Stimulated activated effector memory CD8-positive, alpha-beta T cell treated with anti-CD3 and anti-CD28 coated beads, Interleukin-12 subunit alpha, Interleukin-12 subunit beta, amount 100 ng/mL, for 72 hours (primary cell): ENCODE data around the gene INMT.

ENCODE experiments used
- ATAC-seq: fragments of 150-1000 bp; cut with Tn5 transposase; 2 replicates; pipeline ENCODE4 v1.10.0; 2021
- DNase-seq, 2 donors: peaks; one replicate each; pipeline ENCODE4 v3.0.0; 2021 to 2022; ENCODE audit warnings: low spot score in 2 of 2
- H3K27ac Mint-ChIP-seq: one replicate; pipeline ENCODE4 v1.8.0; 2022; ENCODE audit warnings: mild to moderate bottlenecking, mixed read lengths
- H3K36me3 Mint-ChIP-seq: one replicate; pipeline ENCODE4 v1.8.0; 2022; ENCODE audit warnings: mild to moderate bottlenecking, mixed read lengths
- H3K4me1 Mint-ChIP-seq: one replicate; pipeline ENCODE4 v1.8.0; 2022; ENCODE audit warnings: mixed read lengths
- H3K4me3 Mint-ChIP-seq: one replicate; pipeline ENCODE4 v1.8.0; 2022; ENCODE audit warnings: mild to moderate bottlenecking, mixed read lengths
- H3K9me3 Mint-ChIP-seq: one replicate; pipeline ENCODE4 v1.8.0; 2022; ENCODE audit warnings: mixed read lengths

The INMT gene

GRCh38 chr7:30721211-30721610 is 30.7 kb upstream of the INMT start:
- Mint-ChIP-seq H3K9me3 (peaks cover 14% of the 10 kb centered on the region), H3K4me1 (peaks cover 8% of the 10 kb centered on the region), H3K36me3 (no peaks in the 10 kb centered on the region), H3K4me3 (no peak overlapping the region), H3K27ac (no peak overlapping the region)
- DNase-seq = no peak
- no peak for ATAC-seq

- ATAC-seq = no peak
These were observed 29.7 kb upstream of the INMT start for GRCh38 chr7:30722187-30722586.

GRCh38 chr7:30722671-30723070 is 29.3 kb upstream of the INMT start:
- ATAC-seq (no peak), DNase-seq (no peak)
- peaks cover 23% of the 10 kb centered on the region for H3K4me1 Mint-ChIP-seq
- no peaks in the 10 kb centered on the region for H3K36me3 Mint-ChIP-seq
- no peak overlapping the region for H3K4me3 Mint-ChIP-seq
- H3K27ac Mint-ChIP-seq = no peak overlapping the region
- peaks cover 8% of the 10 kb centered on the region for H3K9me3 Mint-ChIP-seq

More at GRCh38 chr7:30722187-30722586, 29.7 kb upstream of the INMT start:
- peaks cover 10% of the 10 kb centered on the region for H3K9me3 Mint-ChIP-seq
- no peak overlapping the region for H3K27ac Mint-ChIP-seq
- no peaks in the 10 kb centered on the region for H3K36me3 Mint-ChIP-seq
- DNase-seq = no peak
- H3K4me3 Mint-ChIP-seq = no peak overlapping the region
- peaks cover 18% of the 10 kb centered on the region for H3K4me1 Mint-ChIP-seq

GRCh38 chr7:30723776-30724175 is 28.2 kb upstream of the INMT start:
- DNase-seq (no peak), ATAC-seq (no peak)
- H3K36me3 Mint-ChIP-seq = no peaks in the 10 kb centered on the region
- H3K4me3 Mint-ChIP-seq = no peak overlapping the region
- peaks cover 33% of the 10 kb centered on the region for H3K4me1 Mint-ChIP-seq
- peaks cover 8% of the 10 kb centered on the region for H3K9me3 Mint-ChIP-seq
- H3K27ac Mint-ChIP-seq = no peak overlapping the region

GRCh38 chr7:30726296-30727006 is 25.5 kb upstream of the INMT start:
- no peak for ATAC-seq
- DNase-seq = peak in 1 of 2 donors; percentile 55
- H3K4me1 Mint-ChIP-seq = peaks cover 39% of the 10 kb centered on the region
- no peaks in the 10 kb centered on the region for H3K9me3 Mint-ChIP-seq
- H3K4me3 Mint-ChIP-seq = peak overlapping the region; percentile 55
- no peaks in the 10 kb centered on the region for H3K36me3 Mint-ChIP-seq
- H3K27ac Mint-ChIP-seq = peak overlapping the region; percentile 86

GRCh38 chr7:30727061-30727945 is 24.6 kb upstream of the INMT start:
- Mint-ChIP-seq H3K9me3 (no peaks in the 10 kb centered on the region), H3K4me3 (peak overlapping the region; percentile 55), H3K27ac (peak overlapping the region; percentile 86), H3K4me1 (peaks cover 43% of the 10 kb centered on the region), H3K36me3 (no peaks in the 10 kb centered on the region)
- DNase-seq (peak in 1 of 2 donors; percentile 62), ATAC-seq (peak; percentile 88)

GRCh38 chr7:30728591-30729100 is 23.3 kb upstream of the INMT start:
- Mint-ChIP-seq H3K4me1 (peaks cover 47% of the 10 kb centered on the region), H3K36me3 (no peaks in the 10 kb centered on the region), H3K9me3 (no peaks in the 10 kb centered on the region), H3K27ac (peak overlapping the region; percentile 86), H3K4me3 (no peak overlapping the region)
- no peak for ATAC-seq
- no peak for DNase-seq

- H3K4me1 Mint-ChIP-seq = peaks cover 47% of the 10 kb centered on the region
- no peaks in the 10 kb centered on the region for H3K9me3 Mint-ChIP-seq
- H3K4me3 Mint-ChIP-seq = no peak overlapping the region
- H3K36me3 Mint-ChIP-seq = no peaks in the 10 kb centered on the region
- no peak for ATAC-seq
- no peak for DNase-seq
- peak overlapping the region; percentile 86 for H3K27ac Mint-ChIP-seq
These were observed 22.3 kb upstream of the INMT start for GRCh38 chr7:30729642-30730041.

- DNase-seq (no peak), ATAC-seq (no peak)
- H3K36me3 Mint-ChIP-seq = no peaks in the 10 kb centered on the region
- peaks cover 47% of the 10 kb centered on the region for H3K4me1 Mint-ChIP-seq
- no peak overlapping the region for H3K4me3 Mint-ChIP-seq
- no peak overlapping the region for H3K27ac Mint-ChIP-seq
- no peaks in the 10 kb centered on the region for H3K9me3 Mint-ChIP-seq
These were observed 21.8 kb upstream of the INMT start for GRCh38 chr7:30730097-30730496.

GRCh38 chr7:30730996-30731395 is 20.9 kb upstream of the INMT start:
- H3K36me3 Mint-ChIP-seq = no peaks in the 10 kb centered on the region
- H3K27ac Mint-ChIP-seq = no peak overlapping the region
- DNase-seq = no peak
- H3K4me1 Mint-ChIP-seq = peaks cover 41% of the 10 kb centered on the region
- no peaks in the 10 kb centered on the region for H3K9me3 Mint-ChIP-seq
- ATAC-seq = no peak
- no peak overlapping the region for H3K4me3 Mint-ChIP-seq

GRCh38 chr7:30731581-30731980 is 20.4 kb upstream of the INMT start:
- H3K36me3 Mint-ChIP-seq = no peaks in the 10 kb centered on the region
- no peak overlapping the region for H3K4me3 Mint-ChIP-seq
- DNase-seq (no peak), ATAC-seq (no peak)
- no peaks in the 10 kb centered on the region for H3K9me3 Mint-ChIP-seq
- peaks cover 35% of the 10 kb centered on the region for H3K4me1 Mint-ChIP-seq
- H3K27ac Mint-ChIP-seq = peak overlapping the region; percentile 68

GRCh38 chr7:30732606-30733005 is 19.3 kb upstream of the INMT start:
- DNase-seq = no peak
- Mint-ChIP-seq H3K4me1 (peaks cover 32% of the 10 kb centered on the region), H3K27ac (no peak overlapping the region), H3K36me3 (no peaks in the 10 kb centered on the region), H3K4me3 (no peak overlapping the region), H3K9me3 (no peaks in the 10 kb centered on the region)
- no peak for ATAC-seq

- DNase-seq (no peak), ATAC-seq (no peak)
- H3K4me1 Mint-ChIP-seq = peaks cover 32% of the 10 kb centered on the region
- no peaks in the 10 kb centered on the region for H3K9me3 Mint-ChIP-seq
- H3K4me3 Mint-ChIP-seq = no peak overlapping the region
- no peaks in the 10 kb centered on the region for H3K36me3 Mint-ChIP-seq
- H3K27ac Mint-ChIP-seq = no peak overlapping the region
These were observed 18.7 kb upstream of the INMT start for GRCh38 chr7:30733216-30733615.

- Mint-ChIP-seq H3K36me3 (no peaks in the 10 kb centered on the region), H3K9me3 (no peaks in the 10 kb centered on the region), H3K4me3 (no peak overlapping the region), H3K27ac (no peak overlapping the region), H3K4me1 (peaks cover 32% of the 10 kb centered on the region)
- DNase-seq (no peak), ATAC-seq (no peak)
These were observed 18.2 kb upstream of the INMT start for GRCh38 chr7:30733691-30734090.

- H3K4me1 Mint-ChIP-seq = peaks cover 32% of the 10 kb centered on the region
These were observed 17.4 kb upstream of the INMT start for GRCh38 chr7:30734497-30734896.

GRCh38 chr7:30735631-30736030 is 16.3 kb upstream of the INMT start:
- no peak overlapping the region for H3K4me3 Mint-ChIP-seq
- no peaks in the 10 kb centered on the region for H3K36me3 Mint-ChIP-seq
- no peaks in the 10 kb centered on the region for H3K9me3 Mint-ChIP-seq
- no peak for DNase-seq
- H3K4me1 Mint-ChIP-seq = peaks cover 32% of the 10 kb centered on the region
- H3K27ac Mint-ChIP-seq = no peak overlapping the region
- no peak for ATAC-seq

More at GRCh38 chr7:30734497-30734896, 17.4 kb upstream of the INMT start:
- ATAC-seq (no peak), DNase-seq (no peak)
- H3K27ac Mint-ChIP-seq = no peak overlapping the region
- H3K9me3 Mint-ChIP-seq = no peaks in the 10 kb centered on the region
- H3K4me3 Mint-ChIP-seq = no peak overlapping the region
- H3K36me3 Mint-ChIP-seq = no peaks in the 10 kb centered on the region
